Astrocyte of the cerebellum (primary cell): ENCODE measurements around the gene JMJD7.

ENCODE experiments used
- DNase-seq: peaks from one replicate; pipeline ENCODE4 v3.0.0-alpha.2; 2011; ENCODE audit warnings: low read depth
- H3K4me3 ChIP-seq: 2 replicates; pipeline ENCODE4 v1.5.1; 2011; ENCODE audit warnings: mild to moderate bottlenecking, low read depth, low read length, moderate library complexity
- in situ Hi-C: cut with HindIII; loops from 2 replicates; pipeline ENCODE4 v1.10.0; 2017; ENCODE audit warnings: low sequenced_read_pairs
- TF ChIP-seq, protein P1 (sequence below): IDR thresholded peaks from 2 replicates; pipeline ENCODE4 v1.5.1; 2012; ENCODE audit warnings: low read length, low read depth, moderate library complexity, mild to moderate bottlenecking; ENCODE audit errors: missing control alignments

Gene JMJD7

DNA sequence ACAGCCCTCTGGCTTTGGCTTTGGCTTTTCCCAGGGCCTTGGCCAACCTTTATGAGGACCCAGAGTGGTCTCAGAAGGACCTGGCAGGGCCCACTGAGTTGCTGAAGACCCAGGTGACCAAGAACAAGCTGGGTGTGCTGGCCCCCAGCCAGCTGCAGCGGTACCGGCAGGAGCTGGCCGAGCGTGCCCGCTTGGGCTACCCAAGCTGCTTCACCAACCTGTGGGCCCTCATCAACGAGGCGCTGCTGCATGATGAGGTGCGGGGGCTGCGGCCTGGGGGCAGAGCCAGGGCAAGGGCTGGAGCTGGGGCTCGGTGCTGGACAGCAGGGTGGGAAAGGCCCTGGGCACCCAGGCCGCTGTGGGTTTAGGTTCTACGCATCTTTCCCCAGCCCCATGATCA, 16.9 kb downstream of the JMJD7 start:
- in situ Hi-C loops, result no loop called here
- TF ChIP-seq, protein P1, sequence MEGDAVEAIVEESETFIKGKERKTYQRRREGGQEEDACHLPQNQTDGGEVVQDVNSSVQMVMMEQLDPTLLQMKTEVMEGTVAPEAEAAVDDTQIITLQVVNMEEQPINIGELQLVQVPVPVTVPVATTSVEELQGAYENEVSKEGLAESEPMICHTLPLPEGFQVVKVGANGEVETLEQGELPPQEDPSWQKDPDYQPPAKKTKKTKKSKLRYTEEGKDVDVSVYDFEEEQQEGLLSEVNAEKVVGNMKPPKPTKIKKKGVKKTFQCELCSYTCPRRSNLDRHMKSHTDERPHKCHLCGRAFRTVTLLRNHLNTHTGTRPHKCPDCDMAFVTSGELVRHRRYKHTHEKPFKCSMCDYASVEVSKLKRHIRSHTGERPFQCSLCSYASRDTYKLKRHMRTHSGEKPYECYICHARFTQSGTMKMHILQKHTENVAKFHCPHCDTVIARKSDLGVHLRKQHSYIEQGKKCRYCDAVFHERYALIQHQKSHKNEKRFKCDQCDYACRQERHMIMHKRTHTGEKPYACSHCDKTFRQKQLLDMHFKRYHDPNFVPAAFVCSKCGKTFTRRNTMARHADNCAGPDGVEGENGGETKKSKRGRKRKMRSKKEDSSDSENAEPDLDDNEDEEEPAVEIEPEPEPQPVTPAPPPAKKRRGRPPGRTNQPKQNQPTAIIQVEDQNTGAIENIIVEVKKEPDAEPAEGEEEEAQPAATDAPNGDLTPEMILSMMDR, result no peak
- no peak for DNase-seq
- H3K4me3 ChIP-seq, result no peak overlapping the region

DNA sequence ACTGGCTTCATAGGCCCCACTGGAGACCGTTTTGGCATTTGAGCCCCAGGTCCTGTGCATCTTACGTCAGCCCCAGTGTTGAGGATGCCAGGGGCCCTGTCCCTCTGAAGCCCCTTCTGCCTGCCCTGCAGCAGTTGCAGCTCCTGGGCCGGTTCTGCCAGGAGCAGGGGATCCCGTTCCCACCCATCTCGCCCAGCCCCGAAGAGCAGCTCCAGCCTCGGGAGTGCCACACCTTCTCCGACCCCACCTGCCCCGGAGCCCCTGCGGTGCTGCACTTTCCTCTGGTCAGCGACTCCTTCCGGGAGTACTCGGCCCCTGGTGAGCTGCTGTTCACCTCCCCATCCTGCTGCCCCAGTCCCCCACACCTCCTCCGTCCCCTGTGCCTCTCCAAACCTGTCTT, 19.3 kb downstream of the JMJD7 start:
- DNase-seq, result no peak
- TF ChIP-seq, protein P1, result no peak
- in situ Hi-C loops, result no loop called here
- H3K4me3 ChIP-seq, result no peak overlapping the region

DNA sequence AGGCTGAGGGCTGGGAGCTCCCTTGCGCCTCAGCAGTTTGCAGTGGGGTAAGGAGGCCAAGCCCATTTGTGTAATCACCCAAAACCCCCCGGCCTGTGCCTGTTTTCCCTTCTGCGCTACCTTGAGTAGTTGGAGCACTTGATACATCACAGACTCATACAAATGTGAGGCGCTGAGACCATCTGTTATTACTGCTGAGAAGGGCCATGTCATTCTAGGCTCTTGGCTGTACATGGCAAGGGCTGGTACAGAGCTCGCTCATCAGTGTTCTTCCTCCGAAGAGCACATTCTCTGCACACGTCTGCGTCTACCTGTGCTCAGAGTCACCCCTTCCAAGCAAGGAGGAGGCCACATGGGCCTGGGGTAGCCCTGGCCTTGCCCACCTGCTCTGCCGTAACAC, 20.1 kb downstream of the JMJD7 start:
- in situ Hi-C loops, result no loop called here
- TF ChIP-seq, protein P1, result no peak
- no peak for DNase-seq
- H3K4me3 ChIP-seq, result no peak overlapping the region

DNA sequence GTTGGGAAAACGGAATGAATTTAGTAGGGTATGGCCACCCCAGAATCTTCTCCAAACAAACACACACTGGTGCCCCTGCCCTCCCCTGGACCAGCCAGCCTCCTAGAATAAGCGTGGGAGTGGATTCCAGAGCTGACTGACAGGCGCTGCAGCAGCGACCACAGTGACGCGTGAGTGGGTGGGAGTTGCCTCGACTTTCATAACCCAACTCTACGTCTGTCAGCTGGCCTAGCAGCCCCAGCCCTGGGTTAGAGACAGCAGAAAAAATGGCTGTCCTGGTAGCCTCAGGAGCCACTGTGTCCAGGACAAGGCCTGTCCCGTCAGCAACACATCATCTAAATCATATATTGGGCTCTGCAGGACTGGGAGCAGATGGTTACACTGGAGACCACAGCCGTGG, 20.7 kb downstream of the JMJD7 start:
- TF ChIP-seq, protein P1, result no peak
- no peak overlapping the region for H3K4me3 ChIP-seq
- no peak for DNase-seq
- in situ Hi-C loops, result no loop called here

DNA sequence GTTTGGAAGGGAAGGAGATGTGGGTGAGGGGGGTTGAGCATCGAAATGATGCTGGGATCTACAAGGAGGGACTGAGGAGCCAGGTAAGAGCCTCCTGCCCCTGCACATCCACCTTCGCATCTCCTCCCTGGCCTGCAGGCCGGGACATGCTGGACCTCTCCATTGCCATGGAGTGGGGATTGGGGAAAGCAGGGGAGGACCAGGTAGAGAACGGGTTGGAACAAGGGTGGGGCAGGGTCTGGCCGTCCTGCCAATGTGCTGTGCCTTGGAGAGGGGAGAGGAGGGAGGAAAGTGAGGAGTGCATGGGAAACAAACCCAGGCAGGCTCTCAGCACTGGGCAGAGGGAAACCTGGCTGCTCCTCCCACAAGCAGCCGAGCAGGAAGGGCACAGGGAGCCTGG, 21.3 kb downstream of the JMJD7 start:
- TF ChIP-seq, protein P1, result no peak
- in situ Hi-C loops, result no loop called here
- DNase-seq, result no peak
- H3K4me3 ChIP-seq, result no peak overlapping the region

DNA sequence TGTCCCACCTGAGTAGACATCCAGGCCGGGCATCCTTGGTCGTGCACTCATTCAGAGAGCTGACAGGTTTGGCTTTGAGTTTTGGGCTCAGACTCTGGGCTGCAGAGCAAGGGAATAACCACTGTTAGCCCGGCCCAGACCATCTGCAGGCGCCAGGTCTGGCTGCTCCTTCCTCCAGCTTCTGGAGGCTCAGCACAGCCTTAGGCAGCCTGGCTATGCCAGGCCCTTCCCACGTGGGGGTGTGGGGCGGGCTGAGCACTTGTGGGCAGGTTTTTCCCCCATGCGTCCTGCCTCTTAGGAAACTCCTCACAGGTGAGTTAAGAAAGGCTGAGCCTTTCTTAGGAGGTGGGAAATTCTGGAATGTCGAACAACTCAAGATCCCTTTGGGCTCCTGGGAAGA, 22.0 kb downstream of the JMJD7 start:
- TF ChIP-seq, protein P1, result no peak
- in situ Hi-C loops, result no loop called here
- H3K4me3 ChIP-seq, result no peak overlapping the region
- no peak for DNase-seq
